HepG2 (cell line): ENCODE measurements around the gene PARK7. TPM values are rescaled to one million over a fixed set of nuclear protein-coding genes. Genes with fewer than 3 reads are reported as not detected.

Experiments
- AGO1 ChIP-seq: fragments of 200-400 bp; formaldehyde crosslinking; IDR thresholded peaks from 2 replicates; pipeline ENCODE4 v1.6.1; 2017; ENCODE audit warnings: mild to moderate bottlenecking, low read depth, low read length, moderate library complexity; ENCODE audit not compliant: poor library complexity, severe bottlenecking
- DMAP1 ChIP-seq: IDR thresholded peaks from 2 replicates; pipeline ENCODE4 v1.6.1; 2016
- GATA4 ChIP-seq: sonication (generic); IDR thresholded peaks from 2 replicates; pipeline ENCODE4 v1.6.1; 2016; ENCODE audit warnings: antibody characterized with exemption, low read depth, borderline replicate concordance
- HIVEP1 ChIP-seq: sonication (generic); formaldehyde crosslinking; IDR thresholded peaks from 2 replicates; pipeline ENCODE4 v1.4.0; 2020; ENCODE audit warnings: mild to moderate bottlenecking, missing genetic modification reagents
- IRF2 ChIP-seq: IDR thresholded peaks from 2 replicates; pipeline ENCODE4 v1.6.1; 2018; ENCODE audit warnings: missing genetic modification reagents, missing compliant biosample characterization
- NCOA5 ChIP-seq: sonication (generic); formaldehyde crosslinking; IDR thresholded peaks from 2 replicates; pipeline ENCODE4 v1.4.0; 2020; ENCODE audit warnings: missing genetic modification reagents
- POLR2AphosphoS5 ChIP-seq: IDR thresholded peaks from 2 replicates; pipeline ENCODE4 v1.6.1; 2012; ENCODE audit warnings: low read depth, low read length
- RBFOX2 ChIP-seq: fragments of 200-400 bp; formaldehyde crosslinking; IDR thresholded peaks from 2 replicates; pipeline ENCODE4 v1.6.1; 2017; ENCODE audit warnings: low read depth, mild to moderate bottlenecking, low read length
- RBM22 ChIP-seq: fragments of 200-400 bp; formaldehyde crosslinking; optimal IDR thresholded peaks from 2 replicates; pipeline ENCODE3; 2017; ENCODE audit warnings: mild to moderate bottlenecking, low read length, moderate library complexity
- TGIF2 ChIP-seq: IDR thresholded peaks from 2 replicates; pipeline ENCODE4 v1.6.1; 2016; ENCODE audit warnings: control low read depth, missing compliant biosample characterization
- ZC3H13 ChIP-seq: sonication (generic); formaldehyde crosslinking; IDR thresholded peaks from 2 replicates; pipeline ENCODE4 v1.8.1; 2023; ENCODE audit warnings: mild to moderate bottlenecking, missing genetic modification reagents, moderate library complexity
- ZFY ChIP-seq: sonication (generic); formaldehyde crosslinking; IDR thresholded peaks from 2 replicates; pipeline ENCODE4 v1.4.0; 2020; ENCODE audit warnings: missing genetic modification reagents
- ZNF282 ChIP-seq: fragments of 450-650 bp; IDR thresholded peaks from 2 replicates; pipeline ENCODE4 v1.6.1; 2018; ENCODE audit not compliant: partially characterized antibody
- polyA plus RNA-seq, 8 experiments: library from polyadenylated mRNA; depleted of rRNA in 3 of 8; stranded (reverse) in 7 of 8; unstranded in 1 of 8; fragments of >200 nt; fragmentation: Illumina TruSeq in 4 of 8; extraction: Trizol in 4 of 8; gene quantifications; 2 replicates each; pipeline versions ENCODE4 v1.2.1 to v1.2.3, GENCODE V29; 2011 to 2016; ENCODE audit warnings: low read depth in 4 of 8, missing spikeins in 1 of 8, mixed read lengths in 1 of 8; ENCODE audit not compliant: insufficient read depth in 1 of 8
- total RNA-seq, 5 experiments: library from RNA; depleted of rRNA; stranded (reverse); fragments of >200 nt; fragmentation: Illumina TruSeq; extraction: Trizol; gene quantifications; 2 replicates each; pipeline ENCODE4 v1.2.3, GENCODE V29; 2016; ENCODE audit warnings: low read depth in 1 of 5
- TF ChIP-seq, protein P1 (sequence below): sonication (generic); formaldehyde crosslinking; IDR thresholded peaks from 2 replicates; pipeline ENCODE4 v1.9.0; 2021; ENCODE audit warnings: missing genetic modification reagents, borderline replicate concordance

The PARK7 gene
- total and polyA plus RNA-seq, 2 of the 13 experiments (the other 11 are each of a cell fraction or from before 2014, with no cell fraction given) = 212 to 296 TPM

DNA sequence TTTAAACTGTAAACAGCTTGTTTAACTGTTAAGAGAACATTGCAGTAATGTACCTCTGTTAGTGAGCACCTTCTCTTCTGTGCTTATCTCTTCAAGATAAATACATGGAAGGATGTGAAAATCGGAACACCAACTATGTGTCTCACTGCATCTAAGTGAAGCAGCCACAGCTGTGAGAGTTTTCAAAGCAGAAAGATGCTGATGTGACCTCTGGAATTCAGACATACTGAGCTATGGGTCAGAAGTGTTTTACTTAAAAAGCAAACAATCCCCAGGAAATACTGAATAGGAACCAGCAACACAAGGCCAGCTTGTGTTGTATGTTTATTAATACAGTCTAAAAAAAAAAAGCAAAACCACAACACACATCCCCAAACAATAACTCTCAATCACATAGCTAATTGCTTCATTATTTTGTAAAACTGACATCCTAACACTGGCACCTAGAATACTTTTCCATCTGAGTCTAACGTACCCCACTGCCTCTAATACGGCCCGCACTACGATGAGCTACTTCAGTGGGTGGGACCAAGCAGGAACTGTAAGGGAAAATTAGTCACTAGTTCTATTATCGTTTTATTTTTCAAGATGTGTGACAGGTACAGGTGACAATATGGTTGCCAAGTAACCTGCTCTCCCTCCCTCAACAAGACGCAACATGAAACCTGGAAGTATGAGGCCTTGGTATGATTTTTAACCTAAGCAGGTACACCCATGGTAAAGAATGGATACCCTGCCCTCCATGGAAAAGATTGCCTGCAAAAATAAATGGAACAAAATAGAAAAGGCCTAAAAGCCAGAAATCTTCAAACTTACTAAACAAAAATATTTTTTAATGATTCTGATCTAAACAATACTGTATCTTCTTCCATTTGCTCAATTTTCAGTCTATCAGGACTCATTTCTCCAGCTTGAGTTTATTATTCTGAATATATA lies 50.7 kb downstream of the PARK7 start (continued):
- TF ChIP-seq, protein P1, sequence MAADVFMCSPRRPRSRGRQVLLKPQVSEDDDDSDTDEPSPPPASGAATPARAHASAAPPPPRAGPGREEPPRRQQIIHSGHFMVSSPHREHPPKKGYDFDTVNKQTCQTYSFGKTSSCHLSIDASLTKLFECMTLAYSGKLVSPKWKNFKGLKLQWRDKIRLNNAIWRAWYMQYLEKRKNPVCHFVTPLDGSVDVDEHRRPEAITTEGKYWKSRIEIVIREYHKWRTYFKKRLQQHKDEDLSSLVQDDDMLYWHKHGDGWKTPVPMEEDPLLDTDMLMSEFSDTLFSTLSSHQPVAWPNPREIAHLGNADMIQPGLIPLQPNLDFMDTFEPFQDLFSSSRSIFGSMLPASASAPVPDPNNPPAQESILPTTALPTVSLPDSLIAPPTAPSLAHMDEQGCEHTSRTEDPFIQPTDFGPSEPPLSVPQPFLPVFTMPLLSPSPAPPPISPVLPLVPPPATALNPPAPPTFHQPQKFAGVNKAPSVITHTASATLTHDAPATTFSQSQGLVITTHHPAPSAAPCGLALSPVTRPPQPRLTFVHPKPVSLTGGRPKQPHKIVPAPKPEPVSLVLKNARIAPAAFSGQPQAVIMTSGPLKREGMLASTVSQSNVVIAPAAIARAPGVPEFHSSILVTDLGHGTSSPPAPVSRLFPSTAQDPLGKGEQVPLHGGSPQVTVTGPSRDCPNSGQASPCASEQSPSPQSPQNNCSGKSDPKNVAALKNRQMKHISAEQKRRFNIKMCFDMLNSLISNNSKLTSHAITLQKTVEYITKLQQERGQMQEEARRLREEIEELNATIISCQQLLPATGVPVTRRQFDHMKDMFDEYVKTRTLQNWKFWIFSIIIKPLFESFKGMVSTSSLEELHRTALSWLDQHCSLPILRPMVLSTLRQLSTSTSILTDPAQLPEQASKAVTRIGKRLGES (CRISPR knock-in tag) = no peak
- TF ChIP-seq ZFY (no peak), IRF2 (CRISPR knock-in tag) (peak; percentile 32; the same call in 1 of the 2 replicates), RBFOX2 (peak; percentile 73), TGIF2 (CRISPR knock-in tag) (no peak), DMAP1 (CRISPR knock-in tag) (no peak), GATA4 (no peak), POLR2AphosphoS5 (peak; percentile 61), ZNF282 (no peak), HIVEP1 (CRISPR knock-in tag) (no peak), ZC3H13 (CRISPR knock-in tag) (peak; percentile 87; the same call in 1 of the 2 replicates), NCOA5 (peak; percentile 70; the same call in 1 of the 2 replicates), RBM22 (peak; percentile 100), AGO1 (peak; percentile 89)
